Dendritic cell treated with granulocyte-macrophage colony-stimulating factor and Interleukin-4, amounts not matched to agents 40 ng/mL and 50 ng/mL, for 4 days (primary cell): ENCODE data around the gene TAP1.
"Not testable (repeated sequence)": the region's sequence is repeated elsewhere in the genome, so short reads cannot be mapped to it uniquely, and the experiment has no call there.

Source experiments
- H3K27ac Mint-ChIP-seq: one replicate; pipeline ENCODE4 v1.8.0; 2022; ENCODE audit warnings: mild to moderate bottlenecking, mixed read lengths
- H3K27me3 Mint-ChIP-seq: one replicate; pipeline ENCODE4 v1.8.0; 2022; ENCODE audit warnings: mild to moderate bottlenecking, mixed read lengths
- H3K36me3 Mint-ChIP-seq: one replicate; pipeline ENCODE4 v1.8.0; 2022; ENCODE audit warnings: low read depth, mixed read lengths
- H3K4me1 Mint-ChIP-seq: one replicate; pipeline ENCODE4 v1.8.0; 2022; ENCODE audit warnings: low read depth, mixed read lengths
- H3K4me3 Mint-ChIP-seq: one replicate; pipeline ENCODE4 v1.8.0; 2022; ENCODE audit warnings: mild to moderate bottlenecking, moderate library complexity, mixed read lengths
- H3K9me3 Mint-ChIP-seq: one replicate; pipeline ENCODE4 v1.8.0; 2022; ENCODE audit warnings: mixed read lengths
- intact Hi-C: fragments of 100-400 bp; cut with micrococcal nuclease; formaldehyde crosslinking; loops from one replicate; pipeline ENCODE4 v1.15.0; 2022

Gene TAP1

DNA sequence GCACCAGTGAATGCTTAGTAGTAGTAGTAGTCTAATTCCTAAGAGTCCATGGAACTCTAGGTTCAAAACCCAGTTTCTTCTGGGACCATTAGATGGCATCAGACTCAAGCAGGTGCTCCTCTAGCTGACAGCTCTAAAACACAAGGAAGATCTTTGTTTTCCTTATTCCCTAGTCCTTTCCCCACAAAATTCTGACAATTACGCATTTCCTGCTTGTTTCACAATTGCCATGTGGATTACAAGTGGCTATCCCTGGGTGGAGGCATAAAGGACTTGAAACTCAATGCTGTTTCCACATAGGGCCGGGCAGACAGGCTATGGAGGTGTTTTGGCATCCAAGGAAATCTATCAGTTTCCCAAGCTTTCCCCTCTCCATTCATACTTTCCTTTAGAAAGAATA, 27.5 kb downstream of the TAP1 start:
- H3K4me3 Mint-ChIP-seq, result no peak overlapping the region
- H3K27ac Mint-ChIP-seq, result no peak overlapping the region
- H3K9me3 Mint-ChIP-seq, result no peaks in the 10 kb centered on the region
- H3K36me3 Mint-ChIP-seq, result peaks cover 44% of the 10 kb centered on the region
- H3K27me3 Mint-ChIP-seq, result no peaks in the 10 kb centered on the region
- H3K4me1 Mint-ChIP-seq, result peaks cover 11% of the 10 kb centered on the region
- intact Hi-C loops, result no loop called here

DNA sequence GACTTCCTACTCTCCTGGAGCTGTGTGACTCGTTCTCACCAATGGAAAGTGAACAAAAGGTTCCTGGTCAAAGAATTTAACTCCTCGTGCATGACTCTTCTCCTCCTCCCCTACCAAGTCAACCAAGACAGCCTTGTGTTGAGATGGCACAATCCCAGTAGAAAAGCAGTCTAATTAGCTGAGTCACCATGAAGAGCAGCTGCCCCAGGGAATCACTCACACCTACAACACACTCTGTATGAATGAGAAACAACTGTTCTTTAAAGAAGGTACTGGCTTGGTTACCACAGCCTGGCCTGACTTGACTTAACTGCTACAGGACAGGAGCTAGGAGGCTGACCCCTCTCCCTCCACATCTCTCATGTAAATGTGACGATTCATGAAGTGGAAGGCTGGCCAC, 33.8 kb downstream of the TAP1 start:
- intact Hi-C loops, result loop anchor here (5.0 kb wide), 1 partner anchor 48 kb away; no protein-coding TSS in a partner anchor
- peaks cover 49% of the 10 kb centered on the region for H3K4me1 Mint-ChIP-seq
- no peaks in the 10 kb centered on the region for H3K9me3 Mint-ChIP-seq
- H3K4me3 Mint-ChIP-seq, result no peak overlapping the region
- no peaks in the 10 kb centered on the region for H3K27me3 Mint-ChIP-seq
- H3K27ac Mint-ChIP-seq, result peak overlapping the region; percentile 48
- H3K36me3 Mint-ChIP-seq, result no peaks in the 10 kb centered on the region

DNA sequence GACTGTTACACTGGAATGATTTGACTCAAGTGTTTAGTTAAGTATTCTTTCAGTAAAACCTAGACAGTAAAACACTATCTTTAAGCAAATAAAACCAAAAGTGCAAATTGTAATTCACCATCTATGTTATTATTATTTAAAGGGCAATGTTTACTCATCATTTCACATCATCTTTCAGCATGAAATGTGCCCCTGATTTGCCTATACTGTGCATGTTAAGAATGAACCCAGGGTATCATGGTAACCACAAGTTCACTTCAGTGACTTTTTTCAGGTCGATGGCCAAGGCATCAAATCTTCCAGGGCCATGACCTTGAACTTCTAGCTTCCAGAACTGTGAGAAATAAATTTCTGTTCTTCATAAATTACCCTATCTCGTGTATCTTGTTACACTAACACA, 34.6 kb downstream of the TAP1 start:
- Mint-ChIP-seq H3K4me1 (peaks cover 49% of the 10 kb centered on the region), H3K27me3 (no peaks in the 10 kb centered on the region), H3K36me3 (no peaks in the 10 kb centered on the region), H3K27ac (no peak overlapping the region), H3K9me3 (no peaks in the 10 kb centered on the region), H3K4me3 (no peak overlapping the region)
- intact Hi-C loops, result no loop called here

DNA sequence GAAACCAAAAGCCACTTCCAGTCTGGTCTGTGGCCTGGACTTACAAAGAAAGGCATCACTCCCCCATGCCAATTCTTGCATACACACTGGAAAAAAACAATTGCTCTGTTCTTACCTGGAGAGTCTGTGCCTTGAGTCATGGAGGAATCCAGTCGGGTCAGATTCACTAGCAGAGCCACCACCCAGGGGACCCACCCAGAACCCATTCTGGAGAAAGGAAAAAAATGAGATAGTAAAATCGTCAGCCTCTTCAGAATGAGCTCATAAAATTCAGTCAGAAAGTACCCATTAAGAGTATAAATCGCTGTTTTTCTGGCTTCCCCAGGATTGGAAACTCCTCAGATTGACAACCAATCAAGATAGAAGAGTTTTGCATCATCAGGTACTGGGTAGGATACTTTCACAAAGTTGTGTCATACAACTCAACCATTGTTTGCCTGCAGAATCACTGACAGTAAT, 36.7 kb downstream of the TAP1 start, which contains the start of gene HLA-DOB:
Gene HLA-DOB (minus strand): TSS at position 257 of the 459 bp plus-strand sequence. CDS start 51 bp downstream, at position 206.
- H3K27me3 Mint-ChIP-seq, result peaks cover 1% of the 10 kb centered on the region
- H3K4me3 Mint-ChIP-seq, result peak within 1 kb of the TSS; percentile 42
- H3K27ac Mint-ChIP-seq, result peak within 1 kb of the TSS; percentile 72
- H3K4me1 Mint-ChIP-seq, result peaks cover 46% of the 10 kb centered on the region
- intact Hi-C loops, result no loop called here
- H3K9me3 Mint-ChIP-seq, result no peaks in the 10 kb centered on the region
- H3K36me3 Mint-ChIP-seq, result no peaks in the 10 kb centered on the region

DNA sequence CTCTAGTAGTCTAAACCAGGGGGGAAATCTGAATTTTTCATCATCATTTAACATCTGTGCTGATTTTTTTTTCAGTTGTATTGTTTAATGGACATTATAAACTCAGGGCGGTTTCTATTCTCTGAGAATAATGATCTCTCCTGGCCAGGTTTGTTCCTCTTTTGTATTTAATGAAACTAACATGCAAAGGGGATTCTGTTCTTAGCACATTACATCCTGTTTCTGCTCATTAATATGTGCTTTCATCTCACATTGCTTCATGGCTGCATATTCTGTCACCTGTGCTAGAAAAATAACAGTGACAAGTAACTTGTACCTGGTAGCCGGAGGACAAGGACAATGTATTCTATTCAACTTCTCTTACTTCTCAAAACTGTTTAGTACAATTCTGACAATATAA, 37.5 kb downstream of the TAP1 start:
- H3K4me3 Mint-ChIP-seq, result no peak overlapping the region
- peaks cover 1% of the 10 kb centered on the region for H3K27me3 Mint-ChIP-seq
- intact Hi-C loops, result no loop called here
- H3K27ac Mint-ChIP-seq, result no peak overlapping the region
- H3K4me1 Mint-ChIP-seq, result peaks cover 39% of the 10 kb centered on the region
- no peaks in the 10 kb centered on the region for H3K36me3 Mint-ChIP-seq
- H3K9me3 Mint-ChIP-seq, result no peaks in the 10 kb centered on the region

DNA sequence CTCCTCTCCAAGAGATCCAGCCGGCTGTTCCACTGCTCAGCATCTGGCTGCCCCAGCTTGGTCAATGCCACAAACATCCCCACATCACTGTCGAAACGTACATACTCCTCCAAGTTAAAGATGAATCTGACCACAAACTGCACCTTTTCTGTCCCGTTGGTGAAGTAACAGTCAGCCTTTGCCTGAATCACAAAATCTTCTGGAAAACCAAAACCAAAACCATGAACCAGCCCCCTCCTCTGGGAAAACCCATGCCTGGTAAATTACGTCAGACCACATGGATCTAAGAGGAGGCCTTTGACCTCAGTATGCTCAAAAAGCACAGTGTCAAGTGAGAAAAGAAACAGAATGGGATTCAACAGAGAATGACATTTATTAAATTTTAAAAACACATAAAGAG, 38.4 kb downstream of the TAP1 start:
- H3K27ac Mint-ChIP-seq, result no peak overlapping the region
- no peak overlapping the region for H3K4me3 Mint-ChIP-seq
- no peaks in the 10 kb centered on the region for H3K36me3 Mint-ChIP-seq
- H3K27me3 Mint-ChIP-seq, result peaks cover 1% of the 10 kb centered on the region
- H3K4me1 Mint-ChIP-seq, result peaks cover 30% of the 10 kb centered on the region
- intact Hi-C loops, result no loop called here
- H3K9me3 Mint-ChIP-seq, result no peaks in the 10 kb centered on the region

DNA sequence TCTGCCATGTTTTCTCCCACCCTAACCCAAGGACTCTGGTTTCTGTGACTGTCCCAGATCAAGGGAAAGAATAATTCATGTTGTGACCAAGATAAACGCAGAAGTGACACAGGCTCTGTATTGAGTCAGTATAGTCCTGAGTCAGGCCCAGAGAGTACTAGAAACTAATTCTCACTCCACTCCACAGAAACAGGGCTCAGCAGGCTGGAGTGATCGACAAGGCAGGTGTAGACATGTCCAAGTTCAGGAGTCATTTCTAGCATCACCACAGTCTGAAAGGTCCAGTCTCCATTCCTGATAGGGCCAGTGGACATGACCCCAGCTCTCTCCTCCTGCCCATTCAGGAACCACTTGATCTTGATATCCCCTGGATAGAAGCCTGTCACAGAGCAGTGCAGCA, 39.4 kb downstream of the TAP1 start:
- intact Hi-C loops, result no loop called here
- H3K4me1 Mint-ChIP-seq, result peaks cover 20% of the 10 kb centered on the region
- H3K9me3 Mint-ChIP-seq, result no peaks in the 10 kb centered on the region
- H3K36me3 Mint-ChIP-seq, result no peaks in the 10 kb centered on the region
- peaks cover 1% of the 10 kb centered on the region for H3K27me3 Mint-ChIP-seq
- no peak overlapping the region for H3K27ac Mint-ChIP-seq
- H3K4me3 Mint-ChIP-seq, result no peak overlapping the region

DNA sequence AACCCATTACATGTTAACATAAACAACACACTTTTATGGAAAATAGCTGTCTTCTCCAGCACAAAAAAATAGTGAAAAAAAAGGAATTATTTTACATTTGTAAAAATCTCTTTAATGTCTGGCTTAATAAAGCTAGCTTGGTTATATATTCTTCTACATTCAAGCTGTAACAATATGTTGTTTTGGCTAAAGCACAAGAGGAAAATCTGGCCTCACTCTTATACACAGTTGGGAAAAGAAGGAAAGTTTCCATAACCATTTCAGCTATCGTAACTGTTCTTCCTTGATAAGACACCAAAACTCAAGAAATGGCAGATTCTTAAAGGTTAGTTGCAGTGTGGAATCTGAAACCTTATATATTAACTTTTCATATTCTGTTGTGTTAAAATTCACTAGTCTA, 44.3 kb downstream of the TAP1 start:
- no peaks in the 10 kb centered on the region for H3K9me3 Mint-ChIP-seq
- intact Hi-C loops, result no loop called here
- peaks cover 9% of the 10 kb centered on the region for H3K27me3 Mint-ChIP-seq
- H3K36me3 Mint-ChIP-seq, result no peaks in the 10 kb centered on the region
- no peak overlapping the region for H3K4me3 Mint-ChIP-seq
- peaks cover 12% of the 10 kb centered on the region for H3K4me1 Mint-ChIP-seq
- H3K27ac Mint-ChIP-seq, result no peak overlapping the region

DNA sequence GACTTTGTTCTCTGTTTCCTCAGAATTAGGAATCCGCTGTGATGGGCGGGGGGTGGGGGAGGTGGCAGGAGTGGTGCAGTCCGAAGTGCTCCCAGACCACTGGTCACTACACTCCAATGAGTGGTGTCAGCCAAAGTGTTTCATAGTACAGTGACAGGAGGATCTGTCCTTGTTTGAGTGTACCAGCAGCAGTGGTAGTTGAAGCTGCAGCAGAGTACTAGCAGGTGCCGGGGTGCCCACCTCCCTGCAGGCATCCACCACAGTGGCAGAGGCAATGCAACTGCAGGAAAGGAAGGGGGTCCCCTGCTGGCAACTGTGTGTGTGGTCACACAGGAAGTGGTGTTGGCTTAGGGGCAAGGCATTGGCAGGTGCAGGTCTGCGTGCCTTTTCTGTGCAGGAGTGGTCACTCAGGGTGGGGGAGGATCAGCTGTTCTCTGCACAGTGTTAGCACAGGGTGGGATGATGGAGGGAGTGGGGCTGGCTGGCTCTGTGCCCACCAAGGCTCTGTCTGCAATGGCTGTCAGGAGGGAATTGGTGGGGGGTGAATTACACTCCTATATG, 46.4 kb downstream of the TAP1 start:
- intact Hi-C loops, result no loop called here
- Mint-ChIP-seq H3K27ac (no peak overlapping the region), H3K27me3 (peaks cover 22% of the 10 kb centered on the region), H3K9me3 (no peaks in the 10 kb centered on the region), H3K4me1 (peaks cover 22% of the 10 kb centered on the region), H3K4me3 (no peak overlapping the region), H3K36me3 (no peaks in the 10 kb centered on the region)

DNA sequence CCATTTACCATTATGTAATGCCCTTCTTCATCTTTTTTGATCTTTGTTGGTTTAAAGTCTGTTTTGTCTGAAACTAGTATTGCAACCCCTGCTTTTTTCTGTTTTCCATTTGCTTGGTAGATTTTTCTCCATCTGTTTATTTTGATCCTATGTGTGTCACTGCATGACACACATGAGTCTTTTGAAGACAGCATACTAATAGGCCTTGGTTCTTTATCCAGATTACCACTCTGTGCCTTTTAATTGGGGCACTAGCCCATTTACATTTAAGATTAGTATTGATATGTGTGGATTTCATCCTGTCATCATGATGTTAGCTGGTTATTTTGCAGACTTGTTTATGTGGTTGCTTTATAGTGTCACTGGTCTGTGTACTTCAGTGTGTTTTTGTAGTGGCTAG, 48.1 kb downstream of the TAP1 start:
- intact Hi-C loops, result not testable (repeated sequence)
- Mint-ChIP-seq H3K27me3 (peaks cover 26% of the 10 kb centered on the region), H3K4me1 (peaks cover 22% of the 10 kb centered on the region)

DNA sequence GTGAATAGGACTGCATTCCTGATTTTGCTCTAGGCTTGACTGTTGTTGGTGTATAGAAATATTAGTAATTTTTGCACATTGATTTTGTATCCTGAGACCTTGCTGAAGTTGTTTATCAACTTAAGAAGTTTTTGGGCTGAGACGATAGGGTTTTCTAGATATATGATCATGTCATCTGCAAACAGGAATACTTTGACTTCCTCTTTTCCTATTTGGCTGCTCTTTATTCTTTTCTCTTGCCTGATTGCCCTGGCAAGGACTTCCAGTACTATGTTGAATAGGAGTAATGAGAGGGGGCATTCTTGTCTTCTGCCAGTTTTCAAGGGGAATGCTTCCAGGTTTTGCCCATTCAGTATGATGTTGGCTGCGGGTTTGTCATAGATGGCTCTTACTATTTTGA, 50.1 kb downstream of the TAP1 start:
- peaks cover 26% of the 10 kb centered on the region for H3K27me3 Mint-ChIP-seq
- intact Hi-C loops, result no loop called here
- no peak overlapping the region for H3K4me3 Mint-ChIP-seq
- H3K36me3 Mint-ChIP-seq, result peaks cover 8% of the 10 kb centered on the region
- peaks cover 14% of the 10 kb centered on the region for H3K9me3 Mint-ChIP-seq
- H3K4me1 Mint-ChIP-seq, result peaks cover 25% of the 10 kb centered on the region
- H3K27ac Mint-ChIP-seq, result no peak overlapping the region

More for the DNA sequence above, 48.1 kb downstream of the TAP1 start:
- H3K36me3 Mint-ChIP-seq, H3K9me3 Mint-ChIP-seq, H3K27ac Mint-ChIP-seq, H3K4me3 Mint-ChIP-seq: not testable (repeated sequence)

DNA sequence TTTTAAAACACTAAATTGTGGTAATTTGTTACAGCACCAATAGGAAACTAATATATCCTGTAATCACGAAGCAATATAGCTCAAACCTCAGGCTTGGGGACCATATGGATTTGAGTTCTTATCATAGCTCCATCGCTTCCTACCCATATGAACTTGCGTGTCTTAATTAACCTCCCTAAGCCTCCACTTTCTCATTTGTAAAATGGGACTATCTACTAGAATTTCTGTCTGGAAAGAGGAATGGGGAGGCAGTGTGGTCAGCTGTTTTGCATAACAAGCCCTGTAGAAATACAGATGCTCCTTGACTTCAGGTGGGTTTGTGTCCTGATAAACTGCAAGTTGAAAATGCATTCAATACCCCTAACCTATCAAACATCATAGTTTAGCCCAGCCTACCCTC, 53.8 kb downstream of the TAP1 start:
- no peak overlapping the region for H3K27ac Mint-ChIP-seq
- H3K4me3 Mint-ChIP-seq, result no peak overlapping the region
- peaks cover 19% of the 10 kb centered on the region for H3K9me3 Mint-ChIP-seq
- intact Hi-C loops, result no loop called here
- H3K36me3 Mint-ChIP-seq, result peaks cover 12% of the 10 kb centered on the region
- peaks cover 22% of the 10 kb centered on the region for H3K27me3 Mint-ChIP-seq
- H3K4me1 Mint-ChIP-seq, result peaks cover 48% of the 10 kb centered on the region

DNA sequence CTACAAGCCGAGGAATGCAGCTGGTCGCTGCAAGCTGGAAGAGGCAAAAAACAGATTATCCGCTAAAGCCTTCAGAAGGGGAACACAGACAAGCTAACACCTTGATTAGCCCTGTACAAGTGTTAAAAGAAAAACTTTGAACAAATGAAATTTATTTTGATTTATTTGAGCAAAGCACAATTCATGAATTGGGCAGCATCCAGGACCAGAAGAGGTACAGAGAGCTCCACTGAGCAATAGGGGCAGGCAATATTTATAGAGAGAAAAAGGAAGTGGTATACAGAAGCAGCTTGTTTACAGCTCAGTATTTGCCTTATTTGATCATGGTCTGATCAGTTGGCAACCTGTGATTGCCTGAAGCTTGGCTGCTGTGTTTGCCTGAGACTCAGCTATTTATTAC, 54.3 kb downstream of the TAP1 start:
- no peak overlapping the region for H3K27ac Mint-ChIP-seq
- peaks cover 18% of the 10 kb centered on the region for H3K27me3 Mint-ChIP-seq
- intact Hi-C loops, result no loop called here

DNA sequence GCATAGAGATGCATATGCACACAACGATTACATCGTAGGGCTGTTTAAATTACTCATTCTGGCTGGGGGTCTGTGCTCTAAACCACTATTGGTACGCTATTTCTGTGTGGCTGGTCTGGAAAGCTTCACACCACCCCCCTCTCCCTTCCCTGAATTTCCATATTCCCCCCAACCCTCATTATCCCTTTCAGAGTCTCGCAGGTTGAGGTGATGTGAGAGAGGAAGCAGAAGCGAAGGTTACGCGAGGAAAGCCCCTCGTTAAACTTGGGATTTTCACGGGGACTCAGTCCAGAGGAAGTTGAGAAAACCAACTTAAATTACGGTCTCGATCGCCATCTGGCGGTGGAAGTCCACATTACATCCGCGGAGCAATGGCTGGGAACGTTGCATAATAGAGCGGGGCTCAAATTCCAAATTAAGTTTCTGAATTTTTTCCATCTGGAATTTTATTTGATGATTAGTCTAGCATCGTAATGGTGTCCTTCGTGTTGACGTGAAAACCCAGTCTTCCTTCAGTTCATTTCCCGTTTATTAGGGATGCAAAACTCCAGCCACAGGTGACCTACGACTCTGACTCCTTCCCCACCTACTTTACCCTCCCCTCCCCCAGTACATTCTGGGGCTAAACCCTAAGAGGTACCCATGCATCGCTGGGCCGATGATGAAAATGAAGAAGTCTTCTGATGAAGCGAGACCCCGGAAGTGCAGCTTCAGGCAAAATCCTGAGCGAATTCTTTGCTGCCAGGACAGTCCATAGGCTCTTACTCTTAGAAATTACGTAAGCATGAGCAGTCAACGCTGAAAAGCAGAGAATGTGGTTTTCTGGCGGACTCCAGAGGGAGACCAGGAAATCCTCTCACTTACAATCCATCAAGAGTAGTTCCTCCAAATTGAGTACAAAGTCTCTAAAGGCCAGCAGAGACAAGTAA, 56.4 kb downstream of the TAP1 start:
- peaks cover 61% of the 10 kb centered on the region for H3K4me1 Mint-ChIP-seq
- H3K9me3 Mint-ChIP-seq, result peaks cover 19% of the 10 kb centered on the region
- intact Hi-C loops, result no loop called here
- peak overlapping the region; percentile 88 for H3K27ac Mint-ChIP-seq
- H3K4me3 Mint-ChIP-seq, result peak overlapping the region; percentile 73
- peaks cover 4% of the 10 kb centered on the region for H3K27me3 Mint-ChIP-seq
- H3K36me3 Mint-ChIP-seq, result peaks cover 12% of the 10 kb centered on the region

More for the DNA sequence above, 54.3 kb downstream of the TAP1 start:
- Mint-ChIP-seq H3K4me3 (no peak overlapping the region), H3K9me3 (peaks cover 19% of the 10 kb centered on the region), H3K36me3 (peaks cover 12% of the 10 kb centered on the region), H3K4me1 (peaks cover 53% of the 10 kb centered on the region)
